Calu3 (cell line): ENCODE data around the gene NRP1. TPM values are rescaled to one million over a fixed set of nuclear protein-coding genes. Genes with fewer than 3 reads are reported as not detected.

ENCODE experiments used
- BruUV-seq: library from RNA; stranded (reverse); fragments of 400-500 nt; replicated peaks from 2 replicates; lab custom pipeline; 2021; lab: Mats Ljungman, UMichigan
- CTCF ChIA-PET: fragments of 300-600 bp; sonication (Branson Sonifier 250); formaldehyde crosslinking; loops from one replicate; lab custom pipeline; 2022; ENCODE audit warnings: antibody characterized with exemption; lab: Charles Lee
- DNase-seq: peaks from one replicate; pipeline ENCODE4 v3.0.0; 2022
- H3K27ac Mint-ChIP-seq: one replicate; pipeline ENCODE4 v1.8.0; 2022; ENCODE audit warnings: mixed read lengths; ENCODE audit not compliant: unreplicated experiment
- H3K27me3 Mint-ChIP-seq: one replicate; pipeline ENCODE4 v1.8.0; 2022; ENCODE audit warnings: mixed read lengths; ENCODE audit not compliant: unreplicated experiment
- H3K36me3 Mint-ChIP-seq: one replicate; pipeline ENCODE4 v1.8.0; 2022; ENCODE audit warnings: mild to moderate bottlenecking, moderate library complexity, mixed read lengths; ENCODE audit not compliant: insufficient read depth, unreplicated experiment
- H3K4me1 Mint-ChIP-seq: one replicate; pipeline ENCODE4 v1.8.0; 2022; ENCODE audit warnings: mild to moderate bottlenecking, low read depth, mixed read lengths; ENCODE audit not compliant: unreplicated experiment
- H3K4me3 Mint-ChIP-seq: one replicate; pipeline ENCODE4 v1.8.0; 2022; ENCODE audit warnings: mild to moderate bottlenecking, low read depth, moderate library complexity, mixed read lengths; ENCODE audit not compliant: unreplicated experiment
- H3K9me3 Mint-ChIP-seq: one replicate; pipeline ENCODE4 v1.8.0; 2022; ENCODE audit warnings: low read depth, mixed read lengths; ENCODE audit not compliant: unreplicated experiment
- CTCF ChIP-seq: fragments of 200-600 bp; IDR thresholded peaks from one replicate; pipeline ENCODE4 v1.8.0; 2022; ENCODE audit warnings: antibody characterized with exemption; ENCODE audit not compliant: unreplicated experiment
- intact Hi-C: fragments of 100-400 bp; cut with micrococcal nuclease; formaldehyde crosslinking; loops from one replicate; pipeline ENCODE4 v1.10.0; 2022; ENCODE audit not compliant: unreplicated experiment
- total RNA-seq: library from RNA; stranded (reverse); gene quantifications from 2 replicates; pipeline ENCODE4 v1.2.3, GENCODE V29; 2022

The NRP1 gene
- total RNA-seq, 1 experiment from 2014 or later, result 96.3 TPM

GRCh38 chr10:33234831-33235237 is 99.6 kb downstream of the NRP1 start:
- Mint-ChIP-seq H3K27ac (no peak overlapping the region), H3K36me3 (peaks cover 23% of the 10 kb centered on the region), H3K4me1 (peaks cover 28% of the 10 kb centered on the region), H3K9me3 (no peaks in the 10 kb centered on the region), H3K27me3 (no peaks in the 10 kb centered on the region), H3K4me3 (no peak overlapping the region)
- intact Hi-C loops, result no loop called here
- no peak for TF ChIP-seq CTCF
- CTCF ChIA-PET, result no interaction called here
- no peak for DNase-seq
- no TSS peak for BruUV-seq

GRCh38 chr10:33233635-33234034 is 100.8 kb downstream of the NRP1 start:
- intact Hi-C loops, result no loop called here
- no peak for DNase-seq
- no peak overlapping the region for H3K27ac Mint-ChIP-seq
- peaks cover 18% of the 10 kb centered on the region for H3K4me1 Mint-ChIP-seq
- H3K4me3 Mint-ChIP-seq, result no peak overlapping the region
- no peak for TF ChIP-seq CTCF
- no peaks in the 10 kb centered on the region for H3K9me3 Mint-ChIP-seq
- CTCF ChIA-PET, result no interaction called here
- no TSS peak for BruUV-seq
- peaks cover 23% of the 10 kb centered on the region for H3K36me3 Mint-ChIP-seq
- no peaks in the 10 kb centered on the region for H3K27me3 Mint-ChIP-seq

- DNase-seq, result no peak
- Mint-ChIP-seq H3K27ac (no peak overlapping the region), H3K4me3 (no peak overlapping the region), H3K27me3 (no peaks in the 10 kb centered on the region), H3K4me1 (peaks cover 14% of the 10 kb centered on the region), H3K9me3 (no peaks in the 10 kb centered on the region), H3K36me3 (peaks cover 20% of the 10 kb centered on the region)
- no peak for TF ChIP-seq CTCF
- no TSS peak for BruUV-seq
- intact Hi-C loops, result no loop called here
- CTCF ChIA-PET, result no interaction called here
These were observed 101.2 kb downstream of the NRP1 start for GRCh38 chr10:33233221-33233620.

- H3K27me3 Mint-ChIP-seq, result no peaks in the 10 kb centered on the region
- no peak for DNase-seq
- TF ChIP-seq CTCF, result no peak
- intact Hi-C loops, result no loop called here
- H3K4me1 Mint-ChIP-seq, result peaks cover 4% of the 10 kb centered on the region
- no peak overlapping the region for H3K4me3 Mint-ChIP-seq
- BruUV-seq, result no TSS peak
- peaks cover 7% of the 10 kb centered on the region for H3K36me3 Mint-ChIP-seq
- no peak overlapping the region for H3K27ac Mint-ChIP-seq
- H3K9me3 Mint-ChIP-seq, result no peaks in the 10 kb centered on the region
- CTCF ChIA-PET, result no interaction called here
These were observed 102.7 kb downstream of the NRP1 start for GRCh38 chr10:33231621-33232350.
